Measurements from ENCODE around the gene SPATA22.
"Not testable (repeated sequence)": the region's sequence is repeated elsewhere in the genome, so short reads cannot be mapped to it uniquely, and the experiment has no call there.

The SPATA22 gene

GRCh38 chr17:3411070-3411469, 60.5 kb downstream of the SPATA22 start, which contains the start of gene OR3A3:
Gene OR3A3 (plus strand): TSS chr17:3411370.
- H3K9me3 ChIP-seq (ENCODE audit: control insufficient read depth in 1 of 2, low read length in 2 of 2) = peaks cover 0 to 6% of the 10 kb centered on the region in 2 donors
- no peak within 1 kb of the TSS for H3K4me3 ChIP-seq (ENCODE audit: low read depth in 1 of 2, low read length in 2 of 2)
- no peak within 1 kb of the TSS for H3K27ac ChIP-seq (ENCODE audit: low read length)
- no peaks in the 10 kb centered on the region for H3K27me3 ChIP-seq (ENCODE audit: low read depth, low read length)
- no peaks in the 10 kb centered on the region for H3K36me3 ChIP-seq (ENCODE audit: control insufficient read depth in 1 of 2, insufficient read depth in 2 of 2, low read length in 2 of 2)
- H3K4me1 ChIP-seq (ENCODE audit: control insufficient read depth in 1 of 2, insufficient read depth in 2 of 2, low read length in 2 of 2) = no peaks in the 10 kb centered on the region

- H3K27me3 ChIP-seq (ENCODE audit: low read depth, low read length); H3K36me3 ChIP-seq (ENCODE audit: control insufficient read depth in 1 of 2, insufficient read depth in 2 of 2, low read length in 2 of 2); H3K27ac ChIP-seq (ENCODE audit: low read length); H3K4me1 ChIP-seq (ENCODE audit: control insufficient read depth in 1 of 2, insufficient read depth in 2 of 2, low read length in 2 of 2); H3K4me3 ChIP-seq (ENCODE audit: low read depth in 1 of 2, low read length in 2 of 2): not testable (repeated sequence)
- peaks cover 0 to 12% of the 10 kb centered on the region in 2 donors for H3K9me3 ChIP-seq (ENCODE audit: control insufficient read depth in 1 of 2, low read length in 2 of 2)
These were observed 67.8 kb downstream of the SPATA22 start for GRCh38 chr17:3403856-3404255.

- no peak overlapping the region for H3K27ac ChIP-seq (ENCODE audit: low read length)
- H3K4me1 ChIP-seq (ENCODE audit: control insufficient read depth in 1 of 2, insufficient read depth in 2 of 2, low read length in 2 of 2) = no peaks in the 10 kb centered on the region
- no peaks in the 10 kb centered on the region for H3K27me3 ChIP-seq (ENCODE audit: low read depth, low read length)
- peaks cover 0 to 9% of the 10 kb centered on the region in 2 donors for H3K9me3 ChIP-seq (ENCODE audit: control insufficient read depth in 1 of 2, low read length in 2 of 2)
- no peaks in the 10 kb centered on the region for H3K36me3 ChIP-seq (ENCODE audit: control insufficient read depth in 1 of 2, insufficient read depth in 2 of 2, low read length in 2 of 2)
- no peak overlapping the region for H3K4me3 ChIP-seq (ENCODE audit: low read depth in 1 of 2, low read length in 2 of 2)
These were observed 69.8 kb downstream of the SPATA22 start for GRCh38 chr17:3401786-3402185.

DNA sequence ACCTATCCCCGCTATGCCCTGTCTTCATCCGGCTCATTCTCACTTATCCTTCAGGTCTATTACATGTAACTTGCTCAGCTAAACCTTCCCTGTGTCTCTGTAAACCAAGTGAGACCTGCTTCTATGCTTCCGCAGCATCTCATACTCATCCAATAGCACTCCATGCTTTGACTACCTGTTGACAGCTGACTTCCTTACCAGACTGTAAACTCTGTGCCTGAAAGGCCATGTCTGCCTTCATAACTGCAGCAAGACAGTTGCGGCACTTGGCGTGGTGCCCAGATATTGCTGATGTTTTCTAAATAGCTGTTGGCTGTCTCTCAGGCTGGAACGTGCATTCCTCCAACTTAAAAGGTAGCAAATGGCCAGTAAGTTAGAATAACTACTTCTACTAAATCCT, 71.6 kb downstream of the SPATA22 start:
- no peaks in the 10 kb centered on the region for H3K27me3 ChIP-seq (ENCODE audit: low read depth, low read length)
- H3K4me1 ChIP-seq (ENCODE audit: control insufficient read depth in 1 of 2, insufficient read depth in 2 of 2, low read length in 2 of 2) = no peaks in the 10 kb centered on the region
- no peaks in the 10 kb centered on the region for H3K36me3 ChIP-seq (ENCODE audit: control insufficient read depth in 1 of 2, insufficient read depth in 2 of 2, low read length in 2 of 2)
- H3K9me3 ChIP-seq (ENCODE audit: control insufficient read depth in 1 of 2, low read length in 2 of 2) = peaks cover 0 to 3% of the 10 kb centered on the region in 2 donors
- no peak overlapping the region for H3K4me3 ChIP-seq (ENCODE audit: low read depth in 1 of 2, low read length in 2 of 2)
- H3K27ac ChIP-seq (ENCODE audit: low read length) = no peak overlapping the region

DNA sequence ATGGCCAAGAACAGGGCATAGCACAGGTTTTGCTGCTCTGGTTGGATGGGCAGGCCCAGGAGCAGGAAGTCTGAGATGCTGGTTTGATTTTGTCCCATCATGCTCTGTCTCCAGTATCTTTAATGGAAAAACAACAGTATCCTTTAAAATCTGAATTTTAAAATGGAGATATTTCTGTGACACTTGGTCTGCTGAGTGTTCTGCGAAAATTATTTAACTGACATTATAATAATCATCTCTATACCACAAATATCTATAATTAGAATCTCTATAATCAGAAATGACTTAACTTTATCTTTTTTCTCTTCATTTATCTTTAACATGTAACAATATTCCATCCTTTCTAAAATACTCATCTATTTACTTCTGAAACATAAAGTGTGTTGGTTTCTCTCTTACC, 73.3 kb downstream of the SPATA22 start, which contains the start of gene OR1E1:
TSS of gene OR1E1 (minus strand) at position 101 of the 400 bp plus-strand sequence. CDS start at position 101, 0 bp downstream.
- no peaks in the 10 kb centered on the region for H3K36me3 ChIP-seq (ENCODE audit: control insufficient read depth in 1 of 2, insufficient read depth in 2 of 2, low read length in 2 of 2)
- H3K27me3 ChIP-seq (ENCODE audit: low read depth, low read length) = no peaks in the 10 kb centered on the region
- no peaks in the 10 kb centered on the region for H3K4me1 ChIP-seq (ENCODE audit: control insufficient read depth in 1 of 2, insufficient read depth in 2 of 2, low read length in 2 of 2)
- H3K27ac ChIP-seq (ENCODE audit: low read length) = no peak within 1 kb of the TSS
- no peaks in the 10 kb centered on the region for H3K9me3 ChIP-seq (ENCODE audit: control insufficient read depth in 1 of 2, low read length in 2 of 2)
- no peak within 1 kb of the TSS for H3K4me3 ChIP-seq (ENCODE audit: low read depth in 1 of 2, low read length in 2 of 2)

- not testable (repeated sequence) for H3K27ac ChIP-seq (ENCODE audit: low read length); H3K27me3 ChIP-seq (ENCODE audit: low read depth, low read length); H3K4me3 ChIP-seq (ENCODE audit: low read depth in 1 of 2, low read length in 2 of 2); H3K36me3 ChIP-seq (ENCODE audit: control insufficient read depth in 1 of 2, insufficient read depth in 2 of 2, low read length in 2 of 2); H3K9me3 ChIP-seq (ENCODE audit: control insufficient read depth in 1 of 2, low read length in 2 of 2); H3K4me1 ChIP-seq (ENCODE audit: control insufficient read depth in 1 of 2, insufficient read depth in 2 of 2, low read length in 2 of 2)
These were observed 73.8 kb downstream of the SPATA22 start for GRCh38 chr17:3397801-3398200.
